ENCODE data around the gene PKNOX2. TPM values are rescaled to one million over a fixed set of nuclear protein-coding genes. Genes with fewer than 3 reads are reported as not detected.

Gene PKNOX2
- total and polyA plus RNA-seq, 2 of the 8 experiments (the other 6 are each of a cell fraction or from before 2014, with no cell fraction given): 2.0 TPM

DNA sequence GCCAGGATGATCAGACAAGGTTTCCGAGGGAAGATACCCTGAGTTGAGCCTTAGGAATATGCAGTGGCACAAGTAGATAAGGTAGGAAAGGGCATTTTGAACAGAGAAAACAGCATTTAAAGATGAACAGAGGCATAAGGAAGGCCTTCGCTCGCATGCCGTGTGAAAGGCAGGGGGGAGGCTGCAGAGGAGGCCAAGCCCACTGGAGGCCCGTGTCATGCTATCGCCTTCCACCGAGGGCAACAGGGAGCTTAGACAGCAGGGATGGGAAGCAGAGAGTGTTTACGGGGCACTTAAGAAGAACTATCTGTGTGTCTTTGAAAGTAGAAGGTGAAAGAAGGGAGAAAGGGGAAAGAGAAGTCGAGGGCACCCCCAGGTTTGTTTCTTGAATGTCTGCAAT, 148.3 kb downstream of the PKNOX2 start:
- H4K20me1 ChIP-seq (replicated peaks in 1 of 2; ENCODE audit: control insufficient read depth in 1 of 2, insufficient read depth in 2 of 2, low read length in 2 of 2): no peaks in the 10 kb centered on the region
- H3K27ac ChIP-seq (ENCODE audit: low read depth, low read length): no peak overlapping the region
- H2BK120ac ChIP-seq (replicated peaks; ENCODE audit: low read depth, low read length): no peak overlapping the region
- FAIRE-seq (no peak), DNase-seq (ENCODE audit: low read depth in 1 of 2, low spot score in 2 of 2) (no peak)
- POLR2A ChIA-PET (ENCODE audit: partially characterized antibody): interaction anchor here (2.0 kb wide), 1 partner anchor 50 kb away, joined by 8 read pairs; no protein-coding TSS in a partner anchor
- H3K4me2 ChIP-seq (ENCODE audit: insufficient read depth in 1 of 2, low read depth in 2 of 2, low read length in 2 of 2): no peak overlapping the region
- H4K91ac ChIP-seq (replicated peaks; ENCODE audit: insufficient read length, low read length): no peak overlapping the region
- WGBS, 2 experiments (ENCODE audit: extremely low coverage in 1 of 2, insufficient coverage in 1 of 2, insufficient read length in 1 of 2, insufficient replicate concordance in 2 of 2, low coverage in 1 of 2, low lambda C conversion rate in 2 of 2, missing lambda C conversion rate in 1 of 2): 89% methylated on average over 9 of the region's 9 CpGs; no CpG with 5 or more reads in 1 of the 2 experiments
- H3K79me2 ChIP-seq (ENCODE audit: control insufficient read depth in 1 of 2, insufficient read depth in 2 of 2, low read length in 2 of 2): no peaks in the 10 kb centered on the region
- H2AK5ac ChIP-seq (ENCODE audit: low read depth, low read length): no peak overlapping the region
- H3K4ac ChIP-seq (replicated peaks; ENCODE audit: insufficient read length, low read depth, low read length): no peak overlapping the region
- H3K23me2 ChIP-seq (ENCODE audit: low read depth, low read length): no peaks in the 10 kb centered on the region
- TF ChIP-seq CTCF (IDR thresholded peaks at IDR 0.05; ENCODE audit: control extremely low read depth in 1 of 3, insufficient read depth in 1 of 3, low read depth in 1 of 3, low read length in 3 of 3) (peak in 2 of 3 experiments; percentile 7 to 24; a peak in 2 of 4 replicates), TBP (IDR thresholded peaks at IDR 0.05; ENCODE audit: low read depth, low read length) (no peak)
- H3K9ac ChIP-seq (replicated peaks in 1 of 4; ENCODE audit: extremely low read depth in 1 of 4, low read depth in 3 of 4, low read length in 3 of 4): no peak overlapping the region
- CTCF ChIA-PET (ENCODE audit: partially characterized antibody): interaction anchor here (1.0 to 2.3 kb wide), 15 partner anchors 8 to 171 kb away, joined by 3 to 11 read pairs (median 5); partner anchors contain the start of gene PKNOX2
- H3K36me3 ChIP-seq (ENCODE audit: control insufficient read depth in 2 of 4, insufficient read depth in 4 of 4, low read length in 3 of 4): no peaks in the 10 kb centered on the region
- H3K18ac ChIP-seq (ENCODE audit: extremely low read depth, low read length): no peak overlapping the region
- no peak overlapping the region for H3K4me3 ChIP-seq (ENCODE audit: extremely low read depth in 1 of 4, insufficient read depth in 2 of 4, low read depth in 3 of 4, low read length in 4 of 4)
- H2BK15ac ChIP-seq (ENCODE audit: low read length): no peak overlapping the region
- no peak overlapping the region for H4K5ac ChIP-seq (ENCODE audit: insufficient read length, low read depth, low read length)
- H3K9me3 ChIP-seq (ENCODE audit: insufficient read depth in 2 of 2, low read depth in 1 of 2, low read length in 1 of 2): peaks cover 0 to 8% of the 10 kb centered on the region in 2 experiments; a peak in 1 of 4 replicates
- H2AFZ ChIP-seq (ENCODE audit: low read length): no peak overlapping the region
- H3K4me1 ChIP-seq (replicated peaks in 1 of 4; ENCODE audit: control insufficient read depth in 3 of 4, insufficient read depth in 4 of 4, low read length in 3 of 4): peaks cover 0 to 23% (median 8%) of the 10 kb centered on the region in 4 experiments; a peak in 6 of 7 replicates
- no peak overlapping the region for H3K56ac ChIP-seq (replicated peaks; ENCODE audit: insufficient read length, low read depth, low read length)
- H3K14ac ChIP-seq (ENCODE audit: insufficient read length): no peak overlapping the region
- no peaks in the 10 kb centered on the region for H3K79me1 ChIP-seq (ENCODE audit: low read depth, low read length)
- H2BK5ac ChIP-seq (ENCODE audit: low read depth, low read length): no peak overlapping the region
- H2BK20ac ChIP-seq (ENCODE audit: low read length): no peak overlapping the region
- H3K27me3 ChIP-seq (replicated peaks in 1 of 4; ENCODE audit: control insufficient read depth in 3 of 4, extremely low read depth in 1 of 4, insufficient read depth in 3 of 4, low read length in 3 of 4): no peaks in the 10 kb centered on the region
- H3K23ac ChIP-seq (ENCODE audit: insufficient read length): no peak overlapping the region
- H4K8ac ChIP-seq (ENCODE audit: extremely low read depth, insufficient read depth, low read length): no peak overlapping the region
- H2BK12ac ChIP-seq (ENCODE audit: low read depth, low read length): peak overlapping the region; percentile 93; the same call in 1 of the 2 replicates

Measured in H1 (cell line).